IPS DF 4.7 (cell line): ENCODE measurements around the gene KIRREL3.
"Not testable (repeated sequence)": the region's sequence is repeated elsewhere in the genome, so short reads cannot be mapped to it uniquely, and the experiment has no call there.

ENCODE experiments used
- DNase-seq: peaks from one replicate; pipeline ENCODE4 v3.0.0-alpha.2; 2013; ENCODE audit warnings: low spot score; ENCODE audit errors: extremely low read depth

Gene KIRREL3

GRCh38 chr11:126959700-126960099 is 40.9 kb downstream of the KIRREL3 start:
- no peak for DNase-seq

GRCh38 chr11:126956635-126957034 is 43.9 kb downstream of the KIRREL3 start:
- no peak for DNase-seq

- not testable (repeated sequence) for DNase-seq
Observed at GRCh38 chr11:126952533-126952932, 48.0 kb downstream of the KIRREL3 start.

DNA sequence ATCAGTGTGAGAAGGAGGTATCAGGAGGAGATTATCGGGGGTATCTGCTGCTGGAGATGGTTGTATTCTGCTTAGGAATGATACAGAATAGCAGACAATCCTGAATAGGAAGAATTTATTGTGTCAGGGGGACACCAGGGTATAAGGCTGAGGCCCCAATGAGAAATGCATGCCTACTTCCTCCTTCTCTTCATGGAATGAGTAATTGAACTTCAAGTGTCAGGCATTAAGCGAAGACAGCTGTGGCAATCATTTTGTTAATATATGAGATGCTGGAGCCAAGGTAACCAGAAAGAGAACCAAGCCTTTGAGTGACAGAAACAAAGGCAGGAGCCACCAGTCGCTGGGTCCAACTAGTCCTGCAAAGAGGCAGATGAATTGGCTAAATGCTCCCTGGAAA is 49.1 kb downstream of the KIRREL3 start:
- DNase-seq = no peak

DNA sequence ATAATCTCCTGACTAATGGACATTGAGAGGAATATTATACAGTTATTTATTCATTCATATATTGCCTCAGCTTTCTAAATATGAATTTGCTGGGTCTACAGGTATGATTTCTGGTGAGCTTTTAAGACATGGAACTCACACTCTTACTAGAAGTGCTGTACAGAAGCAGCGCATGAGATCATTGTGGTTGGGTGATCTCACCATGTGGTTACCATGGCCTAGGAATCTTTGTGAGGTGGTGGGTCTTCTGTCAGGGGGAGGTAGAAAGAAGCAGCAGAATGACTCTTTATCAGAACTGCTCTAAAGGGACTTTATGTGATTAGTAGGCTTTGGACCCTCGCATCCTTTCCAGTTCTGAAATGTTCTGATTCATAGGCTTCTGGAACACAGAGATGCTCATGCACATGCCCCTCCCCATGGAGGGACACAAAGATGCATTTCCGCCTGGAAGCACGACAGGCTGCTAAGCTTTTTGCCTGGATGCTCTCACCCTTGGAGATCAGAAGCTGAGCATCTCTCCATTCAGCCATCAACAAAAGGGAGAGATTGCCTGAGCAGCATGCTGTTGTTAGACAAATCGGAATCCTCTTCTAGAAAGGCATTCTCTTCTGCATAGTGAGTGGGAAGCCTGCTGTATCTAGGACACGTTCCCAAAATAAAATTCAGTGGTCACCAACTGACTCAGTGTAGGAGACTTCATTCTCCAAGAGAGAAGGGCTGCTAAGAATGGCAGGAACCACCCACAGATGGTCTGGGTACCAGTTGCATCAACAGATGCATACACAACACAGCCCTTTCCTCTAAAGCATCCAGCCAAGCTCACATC is 51.3 kb downstream of the KIRREL3 start:
- DNase-seq = no peak

DNA sequence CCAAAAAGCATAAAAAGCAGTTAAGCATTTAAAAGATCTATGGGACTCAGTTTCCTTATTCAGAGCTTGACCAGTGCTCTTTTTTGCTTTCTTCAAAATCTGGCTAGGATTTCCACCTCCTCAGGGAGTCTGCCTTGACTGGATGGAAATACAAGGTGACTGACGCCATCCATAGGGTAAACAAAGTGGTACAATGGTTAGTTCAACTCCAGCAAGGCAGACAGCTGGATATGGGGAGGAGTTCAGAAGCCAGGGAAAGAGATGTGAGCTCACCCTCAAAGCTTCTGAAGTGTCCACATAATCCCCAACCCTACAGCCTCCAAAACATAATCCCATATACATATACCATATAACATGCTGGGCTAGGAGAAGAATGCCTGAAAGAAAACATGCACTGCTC is 52.0 kb downstream of the KIRREL3 start:
- DNase-seq = no peak

DNA sequence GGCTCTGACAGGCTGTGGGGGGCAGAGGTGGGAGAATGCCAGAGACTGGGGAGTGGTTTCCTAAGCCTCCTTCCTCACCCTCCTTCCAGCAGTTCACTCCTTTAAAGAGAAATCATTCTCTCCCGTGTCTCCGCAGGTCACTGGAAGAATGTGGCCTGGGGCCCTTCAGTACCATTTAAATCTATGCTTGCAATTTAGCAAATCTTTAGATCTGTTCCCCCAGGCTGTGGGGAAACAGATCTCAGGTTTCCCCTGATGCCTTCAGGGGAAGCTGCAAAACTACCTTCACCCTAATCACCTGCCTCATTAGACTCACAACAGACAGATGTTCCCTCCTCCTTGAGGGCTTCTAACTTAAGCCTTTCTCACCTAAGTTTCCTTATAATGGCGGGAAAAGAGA is 55.3 kb downstream of the KIRREL3 start:
- DNase-seq = no peak

- no peak for DNase-seq
Observed at GRCh38 chr11:126943316-126943715, 57.3 kb downstream of the KIRREL3 start.

GRCh38 chr11:126942146-126942545 is 58.4 kb downstream of the KIRREL3 start:
- DNase-seq = no peak

DNA sequence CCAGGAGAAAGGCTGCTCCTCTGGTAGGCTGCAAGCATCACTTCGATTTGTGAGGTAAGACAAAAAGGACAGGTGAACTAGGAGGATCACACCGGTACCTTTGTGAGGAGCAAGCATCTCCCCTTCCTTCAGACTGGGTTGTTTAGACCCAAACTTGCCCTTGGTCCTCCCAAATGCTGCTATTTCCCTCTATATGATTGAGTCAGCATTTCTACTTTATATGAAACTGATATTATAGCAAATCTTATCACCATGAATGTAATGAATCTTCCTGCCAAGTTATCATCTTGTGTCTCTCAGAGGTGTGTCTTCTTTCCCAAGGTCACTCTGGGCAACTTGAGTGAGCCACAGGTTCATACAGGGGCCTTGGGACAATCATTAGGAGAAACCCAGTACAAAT is 61.0 kb downstream of the KIRREL3 start:
- no peak for DNase-seq

DNA sequence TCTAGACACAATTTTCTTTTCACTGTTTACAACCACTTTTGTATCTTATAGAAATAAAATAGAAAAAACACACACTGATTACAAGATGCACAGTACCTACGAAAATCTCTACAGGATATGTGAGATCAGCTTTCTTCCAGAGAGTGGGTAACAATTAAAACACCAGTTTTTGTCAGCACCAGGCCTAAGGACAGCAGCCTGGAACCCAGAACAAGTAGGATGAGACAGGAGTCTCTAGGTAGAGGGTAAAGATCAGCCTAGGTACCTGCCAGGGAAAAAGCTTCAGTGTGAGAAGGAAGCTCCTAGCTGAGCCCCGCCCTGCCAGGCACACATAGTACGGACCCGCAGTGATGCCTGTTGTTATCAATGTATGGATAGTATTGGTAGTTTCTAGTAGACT is 61.9 kb downstream of the KIRREL3 start:
- no peak for DNase-seq

DNA sequence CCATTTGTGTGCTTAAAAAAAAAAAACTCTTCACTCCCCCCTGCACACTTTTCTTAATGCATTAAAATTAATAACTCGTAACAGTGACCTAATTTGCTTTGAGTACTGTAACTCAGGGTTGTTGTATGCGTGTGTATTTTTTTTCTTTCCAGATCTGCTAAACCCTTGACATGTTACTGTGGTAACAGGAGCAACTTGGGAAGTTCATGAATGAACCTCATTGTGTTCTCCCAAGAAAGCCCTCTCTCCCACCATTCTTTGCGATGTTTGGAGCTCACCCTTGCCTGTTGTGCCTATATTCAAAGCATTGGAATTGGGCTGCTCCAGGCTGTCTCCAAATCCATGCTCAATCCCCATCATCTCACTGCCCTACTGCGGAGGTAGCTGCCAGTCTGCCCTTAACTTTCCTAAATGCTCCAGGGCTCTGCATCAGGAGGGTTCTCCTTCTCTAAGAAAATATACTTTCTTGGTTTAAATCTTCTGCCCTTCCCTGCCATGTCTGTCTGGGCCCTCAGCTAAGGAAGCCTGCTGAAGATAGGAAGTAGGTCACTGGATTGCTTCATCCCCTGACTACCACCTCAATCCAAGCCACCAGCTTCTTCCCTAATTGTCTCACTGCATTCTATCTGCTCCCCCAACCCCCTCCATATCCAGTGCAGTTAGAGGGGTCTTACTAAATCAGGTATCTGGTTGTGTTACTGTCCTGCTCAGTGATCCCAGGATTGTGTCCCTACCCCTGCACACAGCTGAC is 70.3 kb downstream of the KIRREL3 start:
- DNase-seq = no peak

GRCh38 chr11:126929179-126930061 is 71.2 kb downstream of the KIRREL3 start:
- DNase-seq = no peak

DNA sequence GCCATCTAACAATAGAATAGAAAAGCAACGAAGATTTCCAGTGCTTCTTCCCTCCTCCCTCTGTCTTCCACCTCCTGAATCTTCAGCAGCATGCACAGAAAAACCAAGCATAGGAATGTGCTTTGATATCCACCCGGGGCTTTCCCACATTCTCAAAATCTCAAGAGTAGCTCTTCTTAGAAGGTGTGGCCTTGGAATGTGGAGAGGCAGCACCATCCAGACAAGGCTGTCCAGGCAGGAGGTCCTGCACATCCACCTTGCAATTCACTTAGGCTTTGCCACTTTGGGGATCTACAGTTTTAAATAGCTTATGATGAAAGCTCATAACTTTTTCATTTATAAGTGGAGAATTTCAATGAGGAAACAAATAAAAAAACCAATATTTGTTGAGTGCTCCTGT is 72.9 kb downstream of the KIRREL3 start:
- DNase-seq = no peak

DNA sequence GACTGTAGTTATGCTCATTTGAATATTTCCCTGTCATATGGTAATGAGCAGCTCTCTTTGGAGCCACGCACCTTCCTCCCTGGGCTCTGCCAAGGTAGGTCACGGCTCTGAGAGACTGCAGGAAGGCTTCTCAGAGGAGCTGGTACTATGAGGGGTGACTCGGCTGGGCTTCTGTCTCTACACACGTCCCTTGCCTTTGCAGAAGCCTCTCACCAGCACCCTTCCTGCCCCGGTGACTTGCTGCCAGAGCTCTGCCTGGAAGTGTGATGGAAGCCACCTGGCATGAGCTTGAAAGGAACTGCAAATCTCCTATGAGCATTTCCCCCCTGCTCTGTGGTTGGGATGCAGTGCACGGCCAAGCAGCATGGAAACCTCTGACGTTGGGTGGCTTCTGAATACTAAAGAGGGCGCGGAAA is 74.2 kb downstream of the KIRREL3 start:
- no peak for DNase-seq

DNA sequence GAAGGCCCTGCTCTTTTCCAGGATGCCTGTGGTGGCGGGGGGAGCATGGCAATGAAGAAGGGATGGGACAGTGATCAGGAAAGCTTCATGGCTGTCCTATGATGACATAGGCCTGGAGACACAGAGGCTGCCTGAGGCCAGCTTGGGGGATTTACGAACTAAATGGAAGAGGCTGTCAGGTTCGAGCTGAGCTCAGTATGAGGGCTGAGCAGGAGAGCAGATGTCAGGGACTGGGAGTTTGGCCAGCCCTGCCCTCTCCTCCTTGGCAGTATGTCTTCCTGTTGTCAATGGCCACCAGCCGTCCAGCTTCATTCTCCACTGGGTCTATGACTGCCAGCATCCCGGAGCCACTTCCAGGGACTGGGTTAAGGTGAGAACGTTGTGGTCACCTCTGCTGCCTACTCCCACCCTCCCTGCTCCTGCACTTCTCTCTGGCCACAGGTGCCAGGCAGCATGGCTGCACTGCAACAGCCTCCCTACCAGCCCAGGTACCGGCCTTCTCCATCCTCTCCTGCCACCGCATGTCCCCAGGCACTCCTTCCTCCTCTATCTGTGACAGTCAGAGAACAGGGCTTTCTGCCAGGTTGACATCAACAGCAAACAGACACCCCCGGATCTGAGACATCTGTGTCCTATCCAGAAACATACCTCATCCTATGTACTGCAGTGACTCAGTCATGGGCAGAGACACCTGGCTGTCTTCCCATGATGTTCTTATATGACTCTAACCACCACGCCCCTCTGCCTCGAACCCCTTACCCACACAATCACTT is 75.1 kb downstream of the KIRREL3 start:
- DNase-seq = no peak

- no peak for DNase-seq
Observed at GRCh38 chr11:126924376-126925040, 76.1 kb downstream of the KIRREL3 start.

DNA sequence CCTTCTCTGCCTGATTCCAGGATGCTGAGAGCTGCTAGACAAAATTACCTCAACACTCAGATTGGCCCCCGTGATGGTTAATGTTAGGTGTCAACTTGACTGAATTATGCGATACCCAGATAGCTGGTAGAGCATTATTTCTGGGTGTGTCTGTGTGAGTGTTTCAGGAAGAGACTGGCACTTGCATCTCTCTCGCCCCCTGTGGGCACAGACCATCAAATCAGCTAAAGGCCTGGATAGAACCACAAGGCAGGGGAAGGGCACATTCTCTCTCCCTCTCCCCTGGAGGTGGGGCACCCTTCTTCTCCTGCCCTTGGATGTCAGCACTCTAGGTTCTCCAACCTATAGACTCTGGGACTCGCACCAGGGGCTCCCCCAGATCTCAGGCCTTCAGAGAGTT is 79.7 kb downstream of the KIRREL3 start:
- no peak for DNase-seq

- no peak for DNase-seq
Observed at GRCh38 chr11:126919147-126919823, 81.3 kb downstream of the KIRREL3 start.

DNA sequence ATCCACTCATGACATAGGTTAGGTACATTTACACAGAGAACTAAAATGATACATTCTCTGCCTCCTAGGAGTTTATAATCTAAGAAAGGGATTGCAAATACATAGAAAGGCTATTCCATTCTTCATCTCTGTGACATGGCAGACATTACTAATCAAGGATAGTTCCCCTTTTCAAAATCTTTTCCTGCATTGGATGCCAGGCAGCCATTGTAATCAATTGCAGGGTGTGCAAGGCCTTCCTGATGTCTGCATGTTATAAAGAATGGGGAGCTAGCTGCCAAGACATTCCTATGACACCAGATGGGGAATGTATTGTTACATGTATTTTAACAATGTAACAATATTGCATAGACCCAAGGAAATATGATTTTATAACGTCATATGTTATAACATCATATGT is 82.0 kb downstream of the KIRREL3 start:
- no peak for DNase-seq
